T-cell (primary cell): ENCODE measurements around the gene SPOP. TPM values are rescaled to one million over a fixed set of nuclear protein-coding genes. Genes with fewer than 3 reads are reported as not detected.
A peak's percentile ranks its signal among the peaks of the same experiment; 100 is the strongest.

Experiments
- ATAC-seq, 4 experiments: fragments of 200-7000 bp in 3 of 4; fragments of 150-1000 bp in 1 of 4; cut with Tn5 transposase; replicated peaks in 1 of 4; 1 replicate in 3 of 4; 2 replicates in 1 of 4; pipeline ENCODE4 v1.10.0; 2021; ENCODE audit warnings: moderate library complexity in 3 of 4, mild to moderate bottlenecking in 2 of 4, moderate number of reproducible peaks in 1 of 4
- CTCF ChIA-PET, 2 donors: fragments of 300-600 bp; sonication (Branson Sonifier 250); formaldehyde crosslinking; loops; one replicate each; lab custom pipeline; 2022; ENCODE audit warnings: antibody characterized with exemption in 2 of 2; lab: Charles Lee
- POLR2A ChIA-PET, 2 donors: fragments of 300-600 bp; sonication (Branson Sonifier 250); formaldehyde crosslinking; loops; one replicate each; lab custom pipeline; 2022; ENCODE audit warnings: antibody characterized with exemption in 2 of 2; lab: Charles Lee
- DNase-seq, 35 experiments: peaks; one replicate each; pipeline versions ENCODE4 v3.0.0 to v3.0.0-alpha.2; 2013 to 2023
- H3K27ac ChIP-seq: one replicate; pipeline ENCODE4 v1.5.1; 2013; ENCODE audit warnings: low read length
- H3K27me3 ChIP-seq, 2 experiments: replicated peaks in 1 of 2; 1 replicate in 1 of 2; 2 replicates in 1 of 2; pipeline versions ENCODE4 v1.6.1 to v1.7.0; 2013; ENCODE audit warnings: low read length in 1 of 2, mixed read lengths in 1 of 2; ENCODE audit not compliant: control insufficient read depth in 2 of 2, insufficient read depth in 2 of 2; ENCODE audit errors: extremely low read depth in 1 of 2
- H3K36me3 ChIP-seq, 2 donors: 1 replicate in 1 of 2; 2 replicates in 1 of 2; pipeline versions ENCODE4 v1.6.1 to v1.7.0; 2013; ENCODE audit warnings: low read length in 1 of 2; ENCODE audit not compliant: control insufficient read depth in 2 of 2, insufficient read depth in 1 of 2; ENCODE audit errors: extremely low read depth in 1 of 2
- H3K4me1 ChIP-seq, 2 experiments: 1 replicate in 1 of 2; 2 replicates in 1 of 2; pipeline versions ENCODE4 v1.6.1 to v1.7.0; 2013; ENCODE audit warnings: low read length in 2 of 2, mixed read lengths in 1 of 2; ENCODE audit not compliant: insufficient read depth in 2 of 2, control insufficient read depth in 1 of 2; ENCODE audit errors: extremely low read depth in 1 of 2
- H3K4me3 ChIP-seq, 2 donors: 1 replicate in 1 of 2; 2 replicates in 1 of 2; pipeline versions ENCODE4 v1.5.1 to v1.7.0; 2013; ENCODE audit warnings: mild to moderate bottlenecking in 2 of 2, low read length in 1 of 2, moderate library complexity in 1 of 2; ENCODE audit not compliant: control insufficient read depth in 1 of 2; ENCODE audit errors: extremely low read depth in 1 of 2
- H3K9me3 ChIP-seq: 2 replicates; pipeline ENCODE4 v1.7.0; 2013
- H3K27ac Mint-ChIP-seq, 2 donors: one replicate each; pipeline ENCODE4 v1.8.0; 2020 to 2021; ENCODE audit warnings: mild to moderate bottlenecking in 2 of 2, mixed read lengths in 2 of 2
- H3K27me3 Mint-ChIP-seq, 2 donors: one replicate each; pipeline ENCODE4 v1.8.0; 2021 to 2022; ENCODE audit warnings: mixed read lengths in 2 of 2
- H3K36me3 Mint-ChIP-seq: one replicate; pipeline ENCODE4 v1.8.0; 2021; ENCODE audit warnings: mixed read lengths
- H3K4me1 Mint-ChIP-seq, 3 donors: one replicate each; pipeline ENCODE4 v1.8.0; 2020 to 2022; ENCODE audit warnings: mixed read lengths in 3 of 3, mild to moderate bottlenecking in 1 of 3
- H3K4me3 Mint-ChIP-seq, 3 donors: one replicate each; pipeline ENCODE4 v1.8.0; 2020 to 2022; ENCODE audit warnings: mild to moderate bottlenecking in 3 of 3, mixed read lengths in 3 of 3, moderate library complexity in 3 of 3
- H3K9me3 Mint-ChIP-seq, 3 donors: one replicate each; pipeline ENCODE4 v1.8.0; 2020 to 2022; ENCODE audit warnings: mixed read lengths in 3 of 3
- WGBS: methylation state at CpG from one replicate; pipeline ENCODE4 v1.1.5; 2013; ENCODE audit warnings: missing lambda C conversion rate; ENCODE audit not compliant: insufficient coverage; 5-methylcytosine and 5-hydroxymethylcytosine counted together
- total RNA-seq, 35 experiments: library from RNA in 6 of 35; stranded (reverse) in 6 of 35; fragments of 120-200 nt in 1 of 35; gene quantifications; one replicate each; pipeline versions ENCODE4 v1.2.1 to v1.2.4 and lab custom pipeline; 2013 to 2026

The SPOP gene
- total RNA-seq, 5 donors from 2014 or later (not counting 1 experiment from before 2014, with no cell fraction given) = 67.1 to 80.4 (median 71.5) TPM

- H3K27ac ChIP-seq = no peak overlapping the region
- CTCF ChIA-PET = interaction anchor here (0.5 to 1.6 kb wide), 10 partner anchors 11 to 430 kb away, joined by 3 to 11 read pairs (median 4); partner anchors contain the start of gene SLC35B1 (in 1 of the 2)
- peak overlapping the region; percentile 12 to 48 for H3K4me3 ChIP-seq
- peak; percentile 32 to 84 (median 72) for DNase-seq
- Mint-ChIP-seq H3K36me3 (no peaks in the 10 kb centered on the region), H3K27me3 (peaks cover 4 to 26% of the 10 kb centered on the region in 2 donors), H3K9me3 (no peaks in the 10 kb centered on the region), H3K4me3 (peak overlapping the region; percentile 49 to 69 (median 67)), H3K4me1 (peaks cover 13 to 17% (median 16%) of the 10 kb centered on the region in 3 donors), H3K27ac (peak overlapping the region in 1 of 2 donors; percentile 11)
- H3K9me3 ChIP-seq = no peaks in the 10 kb centered on the region
- peaks cover 0 to 29% of the 10 kb centered on the region in 2 experiments for H3K4me1 ChIP-seq
- 24% methylated on average over 34 of the region's 42 CpGs for WGBS
- POLR2A ChIA-PET = no interaction called here
- no peaks in the 10 kb centered on the region for H3K36me3 ChIP-seq
- peaks cover 0 to 46% of the 10 kb centered on the region in 2 experiments for H3K27me3 ChIP-seq
- peak; percentile 48 to 55 (median 52) for ATAC-seq
These were observed 109.8 kb downstream of the SPOP start for GRCh38 chr17:49567871-49568694.

GRCh38 chr17:49567104-49567521 is 110.8 kb downstream of the SPOP start:
- H3K27ac Mint-ChIP-seq = no peak overlapping the region
- Histone ChIP-seq H3K36me3 (no peaks in the 10 kb centered on the region), H3K27ac (no peak overlapping the region), H3K9me3 (no peaks in the 10 kb centered on the region), H3K4me3 (no peak overlapping the region), H3K4me1 (peaks cover 0 to 29% of the 10 kb centered on the region in 2 experiments), H3K27me3 (peaks cover 0 to 40% of the 10 kb centered on the region in 2 experiments)
- H3K27me3 Mint-ChIP-seq = peaks cover 0 to 24% of the 10 kb centered on the region in 2 donors
- no peak overlapping the region for H3K4me3 Mint-ChIP-seq
- WGBS = 90% methylated on average over 9 of the region's 9 CpGs
- no peak for ATAC-seq
- peaks cover 13 to 17% (median 16%) of the 10 kb centered on the region in 3 donors for H3K4me1 Mint-ChIP-seq
- POLR2A ChIA-PET = no interaction called here
- DNase-seq = no peak
- CTCF ChIA-PET = interaction anchor here (0.5 to 1.6 kb wide), 9 partner anchors 10 to 431 kb away, joined by 3 to 11 read pairs (median 4); partner anchors contain the start of gene SLC35B1 (in 1 of the 2)
- no peaks in the 10 kb centered on the region for H3K9me3 Mint-ChIP-seq
- H3K36me3 Mint-ChIP-seq = no peaks in the 10 kb centered on the region

DNA sequence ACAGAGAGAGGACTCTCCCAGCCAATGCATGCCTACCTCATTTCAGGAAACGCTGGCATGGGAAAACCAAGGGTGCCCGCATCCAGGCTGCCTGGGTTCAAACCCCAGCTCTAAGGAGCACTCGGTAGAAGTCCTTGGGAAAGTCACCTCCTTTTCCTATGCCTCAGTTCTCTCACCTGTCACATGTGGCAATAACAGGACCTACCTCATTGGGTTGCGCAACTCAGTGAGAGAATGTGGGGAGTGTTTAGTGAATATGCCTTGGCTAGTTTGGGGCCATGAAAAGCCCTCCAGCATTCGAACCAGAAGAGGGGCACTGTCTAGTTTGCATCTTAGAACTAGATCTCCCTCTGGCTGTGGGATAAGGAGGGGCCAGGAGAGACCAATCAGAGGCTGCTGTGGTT is 111.2 kb downstream of the SPOP start:
- no CpG with 5 or more reads among the region's 5 CpGs for WGBS
- no peaks in the 10 kb centered on the region for H3K36me3 Mint-ChIP-seq
- DNase-seq (no peak), ATAC-seq (no peak)
- H3K27me3 Mint-ChIP-seq = peaks cover 0 to 19% of the 10 kb centered on the region in 2 donors
- H3K27ac ChIP-seq = no peak overlapping the region
- no peaks in the 10 kb centered on the region for H3K9me3 ChIP-seq
- H3K4me3 ChIP-seq = no peak overlapping the region
- H3K4me1 ChIP-seq = peaks cover 0 to 29% of the 10 kb centered on the region in 2 experiments
- ChIA-PET CTCF (interaction anchor here in 1 of 2 donors (0.5 to 1.5 kb wide), 2 partner anchors 9 to 700 kb away, joined by 5 to 6 read pairs; no protein-coding TSS in a partner anchor), POLR2A (no interaction called here)
- no peak overlapping the region for H3K4me3 Mint-ChIP-seq
- no peaks in the 10 kb centered on the region for H3K36me3 ChIP-seq
- H3K9me3 Mint-ChIP-seq = no peaks in the 10 kb centered on the region
- no peak overlapping the region for H3K27ac Mint-ChIP-seq
- peaks cover 0 to 39% of the 10 kb centered on the region in 2 experiments for H3K27me3 ChIP-seq
- peaks cover 13 to 17% (median 16%) of the 10 kb centered on the region in 3 donors for H3K4me1 Mint-ChIP-seq

GRCh38 chr17:49565948-49566491 is 111.9 kb downstream of the SPOP start:
- peaks cover 0 to 14% of the 10 kb centered on the region in 2 donors for H3K27me3 Mint-ChIP-seq
- 7% methylated on average over 5 of the region's 14 CpGs for WGBS
- no peak for DNase-seq
- Histone ChIP-seq H3K4me3 (no peak overlapping the region), H3K27me3 (peaks cover 0 to 35% of the 10 kb centered on the region in 2 experiments), H3K4me1 (peaks cover 0 to 27% of the 10 kb centered on the region in 2 experiments), H3K36me3 (no peaks in the 10 kb centered on the region), H3K9me3 (no peaks in the 10 kb centered on the region), H3K27ac (no peak overlapping the region)
- no peak for ATAC-seq
- ChIA-PET CTCF (interaction anchor here in 1 of 2 donors (0.5 to 1.5 kb wide), 4 partner anchors 9 to 699 kb away, joined by 3 to 6 read pairs (median 5); no protein-coding TSS in a partner anchor), POLR2A (no interaction called here)
- H3K27ac Mint-ChIP-seq = no peak overlapping the region
- H3K36me3 Mint-ChIP-seq = no peaks in the 10 kb centered on the region
- no peak overlapping the region for H3K4me3 Mint-ChIP-seq
- H3K9me3 Mint-ChIP-seq = no peaks in the 10 kb centered on the region
- peaks cover 11 to 16% (median 13%) of the 10 kb centered on the region in 3 donors for H3K4me1 Mint-ChIP-seq

GRCh38 chr17:49564638-49565037 is 113.3 kb downstream of the SPOP start:
- H3K36me3 ChIP-seq = no peaks in the 10 kb centered on the region
- Mint-ChIP-seq H3K9me3 (no peaks in the 10 kb centered on the region), H3K27ac (no peak overlapping the region), H3K27me3 (peaks cover 0 to 12% of the 10 kb centered on the region in 2 donors), H3K4me1 (peaks cover 8 to 14% (median 11%) of the 10 kb centered on the region in 3 donors), H3K36me3 (no peaks in the 10 kb centered on the region), H3K4me3 (no peak overlapping the region)
- peaks cover 0 to 17% of the 10 kb centered on the region in 2 experiments for H3K4me1 ChIP-seq
- H3K4me3 ChIP-seq = no peak overlapping the region
- H3K27ac ChIP-seq = no peak overlapping the region
- POLR2A ChIA-PET = interaction anchor here in 1 of 2 donors (0.6 kb wide), 1 partner anchor 130 kb away, joined by 4 read pairs; no protein-coding TSS in a partner anchor
- peaks cover 0 to 25% of the 10 kb centered on the region in 2 experiments for H3K27me3 ChIP-seq
- no peaks in the 10 kb centered on the region for H3K9me3 ChIP-seq
- DNase-seq = no peak
- CTCF ChIA-PET = interaction anchor here in 1 of 2 donors (0.5 to 0.7 kb wide), 2 partner anchors 529 to 746 kb away, joined by 3 read pairs; no protein-coding TSS in a partner anchor
- ATAC-seq = no peak
- no CpG with 5 or more reads among the region's 4 CpGs for WGBS
